Activated naive CD8-positive, alpha-beta T cell treated with anti-CD3 and anti-CD28 coated beads for 36 hours (primary cell): Measurements from ENCODE around the gene FAM161B. TPM values are rescaled to one million over a fixed set of nuclear protein-coding genes. Genes with fewer than 3 reads are reported as not detected.
"Not testable (repeated sequence)": the region's sequence is repeated elsewhere in the genome, so short reads cannot be mapped to it uniquely, and the experiment has no call there.

ENCODE experiments used
- DNase-seq: peaks from one replicate; pipeline ENCODE4 v3.0.0; 2021
- H3K27ac Mint-ChIP-seq: one replicate; pipeline ENCODE4 v1.8.0; 2022; ENCODE audit warnings: mild to moderate bottlenecking, moderate library complexity, mixed read lengths
- H3K27me3 Mint-ChIP-seq: one replicate; pipeline ENCODE4 v1.8.0; 2022; ENCODE audit warnings: mild to moderate bottlenecking, mixed read lengths
- H3K36me3 Mint-ChIP-seq: one replicate; pipeline ENCODE4 v1.8.0; 2021; ENCODE audit warnings: mild to moderate bottlenecking, mixed read lengths
- H3K4me1 Mint-ChIP-seq: one replicate; pipeline ENCODE4 v1.8.0; 2021; ENCODE audit warnings: mixed read lengths
- H3K4me3 Mint-ChIP-seq: one replicate; pipeline ENCODE4 v1.8.0; 2022; ENCODE audit warnings: mild to moderate bottlenecking, moderate library complexity, mixed read lengths
- H3K9me3 Mint-ChIP-seq: one replicate; pipeline ENCODE4 v1.8.0; 2022; ENCODE audit warnings: mixed read lengths
- total RNA-seq, 2 experiments: library from RNA; stranded (reverse); gene quantifications; one replicate each; pipeline ENCODE4 v1.2.3, GENCODE V29; 2021

Gene FAM161B
- total RNA-seq, 2 experiments from 2014 or later = 1.0 to 1.1 TPM

DNA sequence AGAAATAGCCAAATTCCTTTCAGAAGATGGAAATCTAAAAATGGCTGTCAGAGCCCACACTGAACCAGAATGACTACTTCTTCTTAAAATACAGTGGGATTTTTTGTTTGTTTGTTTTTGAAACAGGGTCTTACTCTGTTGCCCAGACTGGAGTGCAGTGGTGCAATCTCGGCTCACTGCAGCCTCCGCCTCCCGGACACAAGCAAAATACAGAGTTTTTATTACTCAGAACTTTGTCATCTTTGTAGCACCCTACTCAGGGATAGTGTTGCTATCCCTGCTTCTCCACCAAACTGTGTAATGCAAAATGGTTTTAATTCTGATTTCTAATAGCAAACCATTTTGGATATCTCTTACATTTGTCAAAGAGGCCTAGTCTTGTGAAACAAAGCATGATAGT, 46.9 kb downstream of the FAM161B start:
- Mint-ChIP-seq H3K36me3 (peaks cover 22% of the 10 kb centered on the region), H3K27me3 (no peaks in the 10 kb centered on the region)
- no peak for DNase-seq

DNA sequence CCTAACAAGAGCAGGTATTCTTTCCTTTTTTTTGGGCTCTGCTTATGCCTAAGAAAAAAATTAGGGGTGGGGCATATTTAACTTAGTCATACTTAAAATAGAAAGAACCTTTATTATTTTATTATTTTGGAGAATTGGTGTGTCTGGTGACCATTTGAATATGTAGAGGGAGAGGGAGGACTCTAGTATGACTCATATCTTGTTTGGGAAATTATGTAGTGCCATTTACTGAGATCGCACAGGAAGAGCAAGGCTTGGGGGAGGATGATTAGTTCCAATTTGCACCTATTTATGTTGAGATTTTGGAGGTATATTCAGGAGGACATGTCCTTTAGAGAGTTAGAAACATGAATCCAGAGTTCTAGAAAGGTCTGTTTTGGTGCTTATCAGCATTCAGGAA, 53.4 kb downstream of the FAM161B start:
- no peaks in the 10 kb centered on the region for H3K27me3 Mint-ChIP-seq
- peak overlapping the region; percentile 58 for H3K27ac Mint-ChIP-seq
- H3K36me3 Mint-ChIP-seq = peaks cover 28% of the 10 kb centered on the region
- no peak for DNase-seq
- peaks cover 16% of the 10 kb centered on the region for H3K4me1 Mint-ChIP-seq
- H3K4me3 Mint-ChIP-seq = no peak overlapping the region
- no peaks in the 10 kb centered on the region for H3K9me3 Mint-ChIP-seq

More for the DNA sequence above, 46.9 kb downstream of the FAM161B start:
- Mint-ChIP-seq H3K9me3 (no peaks in the 10 kb centered on the region), H3K4me3 (no peak overlapping the region), H3K27ac (no peak overlapping the region), H3K4me1 (no peaks in the 10 kb centered on the region)

DNA sequence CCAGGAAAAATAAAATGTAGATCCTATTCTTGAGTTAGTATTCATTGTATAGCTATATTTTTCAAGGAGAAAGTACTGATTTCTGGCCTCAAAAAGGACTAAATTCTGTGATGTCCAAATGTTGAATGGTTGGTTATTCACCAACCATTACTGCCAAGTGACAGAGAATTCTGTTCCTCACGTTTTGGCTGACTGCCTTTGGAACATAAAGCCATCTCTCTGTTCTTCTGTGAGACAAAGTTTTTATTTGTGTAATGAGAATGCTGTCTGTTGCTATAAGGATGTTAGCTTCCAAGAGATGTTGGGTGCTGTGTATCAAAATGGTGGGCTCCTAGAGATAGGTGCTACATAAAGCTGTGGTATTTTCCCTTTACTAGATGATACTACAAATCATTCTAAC, 54.0 kb downstream of the FAM161B start:
- Mint-ChIP-seq H3K4me1 (peaks cover 19% of the 10 kb centered on the region), H3K36me3 (peaks cover 25% of the 10 kb centered on the region), H3K27me3 (no peaks in the 10 kb centered on the region), H3K4me3 (no peak overlapping the region), H3K27ac (peak overlapping the region; percentile 57), H3K9me3 (no peaks in the 10 kb centered on the region)
- DNase-seq = no peak

DNA sequence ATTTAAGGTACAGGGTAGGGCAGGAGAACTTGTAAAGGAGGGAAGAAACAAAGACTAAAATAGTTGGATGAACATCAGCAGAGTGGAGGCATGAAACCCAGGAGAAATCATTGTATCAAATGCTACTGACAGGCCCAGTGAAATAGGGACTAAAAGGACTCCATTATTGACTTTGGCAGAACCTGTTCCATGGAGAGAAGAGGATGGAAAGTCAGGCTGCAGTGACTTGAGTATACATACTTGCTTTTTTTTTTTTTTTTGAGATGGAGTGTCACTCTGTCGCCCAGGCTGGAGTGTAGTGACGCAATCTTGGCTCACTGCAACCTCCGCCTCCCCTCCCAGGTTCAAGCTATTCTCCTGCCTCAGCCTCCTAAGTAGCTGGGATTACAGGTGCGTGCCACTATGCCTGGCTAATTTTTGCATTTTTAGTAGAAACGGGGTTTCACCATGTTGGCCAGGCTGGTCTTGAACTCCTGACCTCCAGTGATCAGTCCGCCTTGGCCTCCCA, 55.7 kb downstream of the FAM161B start:
- H3K9me3 Mint-ChIP-seq, DNase-seq, H3K4me3 Mint-ChIP-seq, H3K27ac Mint-ChIP-seq, H3K27me3 Mint-ChIP-seq: not testable (repeated sequence)
- Mint-ChIP-seq H3K4me1 (peaks cover 26% of the 10 kb centered on the region), H3K36me3 (peaks cover 28% of the 10 kb centered on the region)

DNA sequence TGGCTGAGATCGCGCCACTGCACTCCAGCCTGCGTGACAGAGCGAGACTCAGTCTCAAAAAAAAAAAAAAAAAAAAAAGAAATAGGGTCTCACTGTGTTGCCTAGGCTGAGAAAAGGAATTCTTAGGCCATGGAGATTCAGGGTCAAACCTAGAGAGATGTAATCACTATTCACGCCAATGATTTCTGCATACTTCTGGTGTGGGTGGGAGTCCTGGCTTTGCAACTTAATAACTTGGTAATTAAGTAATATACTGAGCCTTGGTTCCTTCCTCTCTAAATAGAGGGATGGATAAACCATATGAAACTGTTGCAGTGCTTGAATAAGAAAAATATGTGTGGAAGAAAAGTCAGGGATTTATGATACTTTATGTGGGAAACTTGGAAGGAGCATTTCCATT, 60.5 kb downstream of the FAM161B start:
- no peaks in the 10 kb centered on the region for H3K9me3 Mint-ChIP-seq
- H3K27ac Mint-ChIP-seq = peak overlapping the region; percentile 65
- no peak for DNase-seq
- peaks cover 24% of the 10 kb centered on the region for H3K36me3 Mint-ChIP-seq
- H3K4me1 Mint-ChIP-seq = peaks cover 45% of the 10 kb centered on the region
- no peaks in the 10 kb centered on the region for H3K27me3 Mint-ChIP-seq
- H3K4me3 Mint-ChIP-seq = no peak overlapping the region

DNA sequence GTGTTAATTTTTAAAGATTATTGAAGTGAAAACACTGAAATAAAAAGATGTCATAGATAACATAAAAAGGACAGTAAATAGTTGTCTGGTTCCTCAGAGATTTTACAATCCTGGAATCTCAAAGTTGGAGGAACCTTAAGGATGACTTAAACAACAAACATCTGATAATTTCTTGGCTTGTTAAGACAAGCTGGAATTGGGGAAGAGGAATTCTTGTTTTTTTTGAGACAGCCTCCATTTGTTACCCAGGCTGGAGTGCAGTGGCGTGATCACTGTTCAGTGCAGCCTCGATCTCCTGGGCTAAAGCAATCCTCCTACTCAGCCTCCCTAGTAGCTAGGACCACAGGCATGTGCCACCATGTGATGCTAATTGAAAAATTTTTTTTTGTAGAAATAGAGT, 60.9 kb downstream of the FAM161B start:
- H3K4me3 Mint-ChIP-seq = no peak overlapping the region
- DNase-seq = no peak
- no peaks in the 10 kb centered on the region for H3K27me3 Mint-ChIP-seq
- H3K27ac Mint-ChIP-seq = peak overlapping the region; percentile 97
- peaks cover 23% of the 10 kb centered on the region for H3K36me3 Mint-ChIP-seq
- H3K9me3 Mint-ChIP-seq = no peaks in the 10 kb centered on the region
- H3K4me1 Mint-ChIP-seq = peaks cover 45% of the 10 kb centered on the region

DNA sequence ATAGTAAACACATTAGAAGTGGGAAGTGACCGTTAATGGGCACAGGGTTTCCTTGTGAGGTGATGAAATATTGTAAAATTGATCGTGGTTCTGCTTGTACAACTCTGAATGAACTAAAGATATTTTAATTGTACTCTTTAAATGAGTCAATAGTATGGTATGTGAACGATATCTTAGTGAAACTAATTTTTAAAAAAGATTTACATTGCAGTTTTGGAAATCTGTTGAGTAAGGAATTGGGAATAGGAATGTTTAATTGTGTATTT, 61.5 kb downstream of the FAM161B start:
- Mint-ChIP-seq H3K4me1 (peaks cover 45% of the 10 kb centered on the region), H3K27ac (peak overlapping the region; percentile 97), H3K4me3 (peak overlapping the region; percentile 89), H3K27me3 (no peaks in the 10 kb centered on the region), H3K9me3 (no peaks in the 10 kb centered on the region), H3K36me3 (peaks cover 19% of the 10 kb centered on the region)
- DNase-seq = no peak

DNA sequence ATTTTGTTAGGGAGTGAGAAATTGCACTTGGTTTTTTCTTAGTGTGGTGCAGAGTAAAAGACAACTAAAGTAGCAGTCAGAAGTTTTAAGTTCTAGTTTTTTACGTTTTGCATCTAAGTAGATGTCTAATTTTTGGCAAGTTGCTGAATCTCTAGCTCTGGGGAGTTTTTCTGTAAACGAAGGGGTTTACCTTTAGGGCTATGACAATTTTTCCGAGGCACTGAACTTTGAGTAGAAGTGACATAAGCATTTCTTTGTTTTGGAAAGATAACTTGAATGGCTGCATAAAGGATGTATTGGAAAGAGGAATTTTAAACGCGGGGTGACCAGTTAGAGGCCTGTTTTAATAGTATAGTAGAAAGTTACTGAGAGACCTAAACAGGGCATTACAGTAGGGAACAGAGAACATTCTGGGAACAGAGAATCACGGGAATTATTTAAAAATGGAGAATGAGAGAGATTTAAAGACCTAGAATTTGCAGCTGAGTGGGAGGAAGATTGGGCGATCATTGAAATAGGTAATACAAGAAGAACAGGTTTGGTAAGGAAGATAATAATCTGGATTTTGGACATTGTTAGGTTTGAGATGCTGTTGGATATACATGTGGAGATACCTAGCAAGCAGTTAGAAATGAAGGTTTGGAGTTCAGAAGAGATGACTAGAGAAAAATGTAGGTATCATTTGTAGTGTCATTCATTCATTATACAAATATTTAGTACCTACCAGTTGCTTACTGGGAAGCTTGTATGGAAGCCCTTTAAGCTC, 62.0 kb downstream of the FAM161B start:
- H3K36me3 Mint-ChIP-seq = peaks cover 19% of the 10 kb centered on the region

DNA sequence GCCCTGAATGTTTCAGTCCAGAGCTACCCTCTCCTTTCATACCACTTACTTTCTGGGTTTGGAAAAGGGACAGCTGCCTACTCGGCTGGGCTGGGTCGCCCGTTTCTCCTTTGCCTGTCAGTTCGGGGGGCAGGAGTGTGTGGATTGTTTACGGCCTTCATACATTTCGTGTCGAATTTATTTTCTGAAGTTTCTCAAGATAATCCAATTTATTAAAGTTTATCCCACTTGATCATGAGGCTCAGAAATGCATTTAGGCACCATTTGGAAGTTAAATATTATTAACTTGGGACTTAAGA, 62.6 kb downstream of the FAM161B start:
- Mint-ChIP-seq H3K4me3 (peak overlapping the region; percentile 89), H3K27ac (peak overlapping the region; percentile 97), H3K4me1 (peaks cover 45% of the 10 kb centered on the region), H3K9me3 (no peaks in the 10 kb centered on the region), H3K27me3 (no peaks in the 10 kb centered on the region), H3K36me3 (peaks cover 19% of the 10 kb centered on the region)
- DNase-seq = no peak

More for the DNA sequence above, 62.0 kb downstream of the FAM161B start:
- Mint-ChIP-seq H3K27me3 (no peaks in the 10 kb centered on the region), H3K4me3 (peak overlapping the region; percentile 89), H3K4me1 (peaks cover 45% of the 10 kb centered on the region), H3K27ac (peak overlapping the region; percentile 97), H3K9me3 (no peaks in the 10 kb centered on the region)
- no peak for DNase-seq

DNA sequence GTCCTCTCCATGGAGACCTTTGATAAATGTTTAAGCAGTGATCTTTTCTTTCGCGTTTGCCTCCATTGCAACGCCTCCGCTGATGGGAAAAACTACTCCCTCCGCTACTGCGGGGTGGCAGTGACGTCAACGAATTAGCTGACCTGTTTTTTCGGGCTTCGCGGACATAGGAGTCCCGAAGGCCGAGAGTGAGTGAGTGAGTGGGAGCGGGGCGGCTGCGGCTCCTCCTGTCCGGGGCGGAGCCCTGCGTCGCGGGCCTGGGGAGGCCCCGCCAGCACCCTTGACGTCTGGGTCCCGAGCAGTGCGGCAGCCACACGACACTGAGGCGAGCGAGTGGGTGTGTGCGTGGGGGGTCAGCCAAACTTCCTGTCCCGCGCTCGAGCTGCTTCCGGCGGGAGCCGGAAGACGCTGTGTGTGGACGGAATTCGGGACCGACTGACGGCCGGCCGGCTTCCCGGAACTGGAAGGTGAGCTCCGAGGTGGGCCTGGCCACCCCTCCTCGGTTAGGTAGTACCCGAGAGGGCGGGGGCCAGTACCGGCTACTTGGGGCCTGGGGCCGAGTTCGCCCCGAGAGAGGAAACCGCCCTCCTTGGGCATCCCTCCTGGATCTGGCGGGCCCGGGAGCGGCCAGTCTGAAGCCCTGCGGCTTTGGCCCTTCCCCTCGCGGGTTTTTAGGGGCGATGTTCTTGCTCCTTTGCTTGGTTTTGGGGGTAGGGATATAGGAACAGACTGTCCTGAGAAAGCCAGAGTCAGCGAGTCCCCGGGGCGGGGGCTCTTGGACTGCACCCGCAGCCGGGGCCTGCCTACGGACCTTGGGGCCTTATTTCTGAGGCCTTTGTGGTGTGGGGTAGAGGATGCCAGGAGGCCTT, 63.2 kb downstream of the FAM161B start, which contains the start of gene ZNF410:
ZNF410 (plus strand) TSS at position 411 of the 869 bp plus-strand sequence. CDS start 5,317 bp downstream, outside the sequence.
- Mint-ChIP-seq H3K27me3 (no peaks in the 10 kb centered on the region), H3K4me1 (peaks cover 41% of the 10 kb centered on the region), H3K27ac (peak within 1 kb of the TSS; percentile 97), H3K36me3 (peaks cover 15% of the 10 kb centered on the region), H3K9me3 (no peaks in the 10 kb centered on the region), H3K4me3 (peak within 1 kb of the TSS; percentile 89)
- DNase-seq = peak; percentile 96

DNA sequence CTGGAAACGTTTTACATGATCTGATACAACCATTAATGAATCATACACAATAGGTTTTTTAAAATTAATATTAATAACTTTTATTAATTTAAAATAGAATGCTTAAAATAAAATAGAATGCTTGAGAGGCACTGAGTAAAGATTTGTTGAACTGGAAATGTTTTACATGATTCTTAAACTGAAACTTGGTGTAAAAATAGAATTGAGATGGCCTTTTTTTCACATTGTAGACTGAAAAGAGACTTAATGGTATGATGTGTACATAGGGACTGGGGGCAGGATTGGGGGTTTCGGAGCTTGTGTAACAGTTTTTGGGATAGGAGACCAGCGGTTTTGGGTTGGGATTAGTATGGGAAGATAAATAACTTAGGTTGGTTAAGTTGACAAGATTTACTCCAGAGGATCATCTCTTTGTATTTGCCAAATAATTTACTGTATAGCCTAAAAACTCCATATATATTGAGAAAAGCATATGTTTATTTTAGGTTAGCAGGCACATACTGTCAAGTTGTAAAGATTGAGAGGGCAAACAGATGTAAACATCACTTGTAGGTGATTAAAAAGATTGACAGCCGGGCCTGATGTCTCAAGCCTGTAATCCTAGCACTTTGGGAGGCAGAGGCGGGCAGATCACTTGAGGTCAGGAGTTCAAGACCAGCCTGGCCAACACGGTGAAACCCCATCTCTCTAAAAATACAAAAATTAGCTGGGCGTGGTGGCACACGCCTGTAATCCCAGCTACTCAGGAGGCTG, 65.3 kb downstream of the FAM161B start:
- H3K27me3 Mint-ChIP-seq = no peaks in the 10 kb centered on the region
- H3K4me1 Mint-ChIP-seq = peaks cover 34% of the 10 kb centered on the region
- peak overlapping the region; percentile 25 for H3K27ac Mint-ChIP-seq
- peak overlapping the region; percentile 89 for H3K4me3 Mint-ChIP-seq
- no peak for DNase-seq
- H3K9me3 Mint-ChIP-seq = no peaks in the 10 kb centered on the region
- H3K36me3 Mint-ChIP-seq = peaks cover 15% of the 10 kb centered on the region

Other genes with a start within 250 kb of the FAM161B start
- gene PNMA1, start 235.7 kb downstream of the FAM161B start, total RNA-seq = 10 to 100 TPM; 26.6 to 28.3 TPM
- 1 to 10 TPM; 6.5 to 6.7 TPM for gene PTGR2, start 98.3 kb downstream of the FAM161B start, total RNA-seq
- 10 to 100 TPM; 53.8 to 56.4 TPM for gene ZNF410, start 63.2 kb downstream of the FAM161B start, total RNA-seq
- 10 to 100 TPM; 16.4 to 18.3 TPM for gene COQ6, start 208 bp upstream of the FAM161B start, total RNA-seq
- 10 to 100 TPM in 1 of 2 experiments, 1 to 10 TPM in 1; 8.8 to 10.5 TPM for gene ENTPD5, start 69.2 kb upstream of the FAM161B start, total RNA-seq
- 1 to 10 TPM; 1.6 to 1.9 TPM for gene BBOF1, start 69.3 kb upstream of the FAM161B start, total RNA-seq
- 10 to 100 TPM in 1 of 2 experiments, 1 to 10 TPM in 1; 9.3 to 10.1 TPM for gene ALDH6A1, start 134.4 kb upstream of the FAM161B start, total RNA-seq
- gene LIN52, start 134.9 kb upstream of the FAM161B start, total RNA-seq = 10 to 100 TPM; 11.1 to 12.4 TPM